Stomach (tissue), 9 donors: ENCODE measurements around the gene DPM3. TPM values are rescaled to one million over a fixed set of nuclear protein-coding genes. Genes with fewer than 3 reads are reported as not detected.

Experiments used
- DNase-seq, 2 donors: peaks; one replicate each; pipeline versions ENCODE4 v3.0.0 to v3.0.0-alpha.2; 2013 to 2019
- H3K27ac ChIP-seq, 5 donors: fragments of 200-600 bp in 4 of 5; sonication (generic) in 4 of 5; one replicate each; pipeline ENCODE4 v1.5.1; 2013 to 2019; ENCODE audit warnings: mild to moderate bottlenecking in 1 of 5, moderate library complexity in 1 of 5
- H3K27me3 ChIP-seq, 3 donors: fragments of 200-600 bp; sonication (generic); one replicate each; pipeline ENCODE4 v1.5.1; 2017 to 2019; ENCODE audit warnings: mixed run types in 1 of 3
- H3K36me3 ChIP-seq, 4 donors: fragments of 200-600 bp; sonication (generic); 1 replicate in 3 of 4; 2 replicates in 1 of 4; pipeline ENCODE4 v1.5.1; 2016 to 2019
- H3K4me1 ChIP-seq, 4 donors: fragments of 200-600 bp; sonication (generic); one replicate each; pipeline ENCODE4 v1.5.1; 2016 to 2019
- H3K4me3 ChIP-seq, 4 donors: fragments of 200-600 bp; sonication (generic) in 3 of 4; one replicate each; pipeline ENCODE4 v1.5.1; 2016 to 2019; ENCODE audit warnings: mild to moderate bottlenecking in 1 of 4
- H3K9me3 ChIP-seq, 4 donors: fragments of 200-600 bp; sonication (generic); one replicate each; pipeline ENCODE4 v1.5.1; 2016 to 2019
- EP300 ChIP-seq: sonication (generic); formaldehyde crosslinking; IDR thresholded peaks from one replicate; pipeline ENCODE4 v1.6.1; 2017; ENCODE audit warnings: antibody characterized with exemption
- POLR2A ChIP-seq, 4 donors: fragments of 450-650 bp; IDR thresholded peaks; one replicate each; pipeline ENCODE4 v1.6.1; 2016; ENCODE audit warnings: antibody characterized with exemption in 4 of 4, control low read depth in 2 of 4, mild to moderate bottlenecking in 1 of 4, moderate library complexity in 1 of 4
- POLR2AphosphoS5 ChIP-seq, 3 donors: sonication (generic); formaldehyde crosslinking; IDR thresholded peaks; one replicate each; pipeline ENCODE4 v1.6.1; 2016; ENCODE audit warnings: antibody characterized with exemption in 3 of 3
- WGBS, 5 donors: extraction: QIAGEN DNeasy Blood & Tissue Kit in 3 of 5; methylation state at CpG; one replicate each; pipeline versions ENCODE4 v1.1.5 to v1.1.7; 2013 to 2018; 5-methylcytosine and 5-hydroxymethylcytosine counted together
- intact Hi-C: fragments of 100-400 bp; cut with DNase I; formaldehyde crosslinking; loops from one replicate; pipeline ENCODE4 v1.15.1; 2023; ENCODE audit warnings: low total_unique reads
- polyA plus RNA-seq, 3 donors: library from polyadenylated mRNA; stranded (reverse); fragments of 200-250 nt; gene quantifications; one replicate each; pipeline ENCODE4 v1.2.3, GENCODE V29; 2013
- total RNA-seq, 5 donors: library from RNA; depleted of rRNA; stranded (reverse); fragments of >200 nt; gene quantifications; one replicate each; pipeline versions ENCODE4 v1.1.0 to v1.2.3, GENCODE V29; 2014 to 2016
- TF ChIP-seq, protein P1 (sequence below), 7 experiments: fragments of 450-650 bp in 4 of 7; fragments of 200-600 bp in 3 of 7; sonication (generic) in 3 of 7; IDR thresholded peaks; one replicate each; pipeline ENCODE4 v1.5.1; 2016 to 2019; ENCODE audit warnings: antibody characterized with exemption in 7 of 7, control low read depth in 2 of 7, mild to moderate bottlenecking in 1 of 7
- donor health status: healthy with polysubstance abuse.
- donor health status: Bipolar disorder and iron deficiency.
- donor health status: healthy.

Gene DPM3
- total and polyA plus RNA-seq, 8 donors, result 13.3 to 301 (median 51.3) TPM; not detected in 1

DNA sequence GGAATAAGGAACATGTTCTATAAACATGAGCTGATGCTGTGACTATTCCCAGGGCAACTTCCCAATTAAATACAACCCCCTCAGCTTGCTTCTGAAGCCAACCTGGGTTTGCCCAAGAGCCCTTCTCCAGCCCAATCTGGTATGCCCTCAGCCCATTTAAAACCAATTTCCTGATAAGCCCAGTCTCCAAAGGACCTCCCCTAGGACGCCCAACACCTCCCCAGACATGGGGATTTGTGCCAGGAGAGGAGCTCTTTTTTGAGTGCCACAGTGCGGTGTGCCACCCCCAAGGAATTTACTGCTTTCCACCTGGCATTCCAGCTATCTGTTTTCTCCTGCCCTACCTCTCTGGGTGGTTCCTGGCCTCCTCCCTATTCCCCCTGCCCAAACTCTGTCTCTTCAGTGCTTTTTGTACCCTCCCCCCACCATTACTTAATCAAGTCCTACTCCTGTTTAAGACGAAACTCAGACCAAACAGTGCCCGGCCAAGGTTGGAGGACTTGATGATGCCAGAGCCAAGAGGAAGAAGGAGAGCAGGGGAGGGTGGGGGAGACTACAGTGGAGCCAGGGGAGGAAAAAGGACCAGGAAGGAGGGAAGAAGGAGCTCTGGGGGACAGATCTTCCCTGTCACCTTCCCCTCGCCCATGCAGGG, 24.1 kb downstream of the DPM3 start:
- peaks cover 0 to 7% (median 0%) of the 10 kb centered on the region in 3 donors for H3K27me3 ChIP-seq
- no peak for DNase-seq
- no peaks in the 10 kb centered on the region for H3K36me3 ChIP-seq
- intact Hi-C loops, result no loop called here
- H3K9me3 ChIP-seq, result no peaks in the 10 kb centered on the region
- WGBS, 5 donors, result 52 to 65% (median 60%) methylated on average over 5 of the region's 5 CpGs
- peaks cover 0 to 10% (median 5%) of the 10 kb centered on the region in 4 donors for H3K4me1 ChIP-seq
- no peak overlapping the region for H3K4me3 ChIP-seq
- TF ChIP-seq POLR2AphosphoS5 (IDR thresholded peaks at IDR 0.05) (no peak), POLR2A (IDR thresholded peaks at IDR 0.05) (no peak), EP300 (no peak)
- TF ChIP-seq, protein P1, sequence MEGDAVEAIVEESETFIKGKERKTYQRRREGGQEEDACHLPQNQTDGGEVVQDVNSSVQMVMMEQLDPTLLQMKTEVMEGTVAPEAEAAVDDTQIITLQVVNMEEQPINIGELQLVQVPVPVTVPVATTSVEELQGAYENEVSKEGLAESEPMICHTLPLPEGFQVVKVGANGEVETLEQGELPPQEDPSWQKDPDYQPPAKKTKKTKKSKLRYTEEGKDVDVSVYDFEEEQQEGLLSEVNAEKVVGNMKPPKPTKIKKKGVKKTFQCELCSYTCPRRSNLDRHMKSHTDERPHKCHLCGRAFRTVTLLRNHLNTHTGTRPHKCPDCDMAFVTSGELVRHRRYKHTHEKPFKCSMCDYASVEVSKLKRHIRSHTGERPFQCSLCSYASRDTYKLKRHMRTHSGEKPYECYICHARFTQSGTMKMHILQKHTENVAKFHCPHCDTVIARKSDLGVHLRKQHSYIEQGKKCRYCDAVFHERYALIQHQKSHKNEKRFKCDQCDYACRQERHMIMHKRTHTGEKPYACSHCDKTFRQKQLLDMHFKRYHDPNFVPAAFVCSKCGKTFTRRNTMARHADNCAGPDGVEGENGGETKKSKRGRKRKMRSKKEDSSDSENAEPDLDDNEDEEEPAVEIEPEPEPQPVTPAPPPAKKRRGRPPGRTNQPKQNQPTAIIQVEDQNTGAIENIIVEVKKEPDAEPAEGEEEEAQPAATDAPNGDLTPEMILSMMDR (IDR thresholded peaks at IDR 0.05), result no peak
- H3K27ac ChIP-seq, result no peak overlapping the region

DNA sequence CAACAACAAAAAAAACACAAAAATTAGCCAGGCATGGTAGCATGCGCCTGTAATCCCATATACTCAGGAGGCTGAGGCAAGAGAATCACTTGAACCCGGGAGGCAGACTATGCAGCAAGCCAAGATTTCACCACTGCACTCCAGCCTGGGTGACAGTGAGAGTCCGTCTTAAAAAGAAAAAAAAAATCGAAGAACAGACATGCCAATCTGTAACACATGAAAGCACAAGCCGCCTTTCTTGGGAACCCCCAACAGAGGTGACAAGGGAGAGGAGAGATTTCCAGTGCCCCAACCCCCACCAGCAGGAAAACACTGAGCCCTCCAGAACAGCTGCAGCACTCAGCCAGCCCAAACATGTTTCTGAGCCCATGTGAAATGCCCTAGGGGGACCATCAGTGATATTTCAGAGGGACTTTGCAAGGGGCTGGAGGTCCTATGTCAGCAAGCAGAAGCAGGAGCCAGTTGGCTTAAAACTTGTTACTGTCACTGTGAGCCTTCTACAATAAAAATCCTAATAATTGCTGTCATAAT, 26.8 kb downstream of the DPM3 start:
- H3K36me3 ChIP-seq, result no peaks in the 10 kb centered on the region
- no peak overlapping the region for H3K4me3 ChIP-seq
- no peaks in the 10 kb centered on the region for H3K9me3 ChIP-seq
- H3K27ac ChIP-seq, result no peak overlapping the region
- no peak for DNase-seq
- peaks cover 0 to 7% (median 0%) of the 10 kb centered on the region in 3 donors for H3K27me3 ChIP-seq
- 70 to 79% (median 76%) methylated on average over 5 of the region's 5 CpGs for WGBS, 5 donors
- intact Hi-C loops, result no loop called here
- TF ChIP-seq POLR2AphosphoS5 (IDR thresholded peaks at IDR 0.05), result no peak
- TF ChIP-seq, protein P1 (IDR thresholded peaks at IDR 0.05), result no peak
- no peaks in the 10 kb centered on the region for H3K4me1 ChIP-seq

DNA sequence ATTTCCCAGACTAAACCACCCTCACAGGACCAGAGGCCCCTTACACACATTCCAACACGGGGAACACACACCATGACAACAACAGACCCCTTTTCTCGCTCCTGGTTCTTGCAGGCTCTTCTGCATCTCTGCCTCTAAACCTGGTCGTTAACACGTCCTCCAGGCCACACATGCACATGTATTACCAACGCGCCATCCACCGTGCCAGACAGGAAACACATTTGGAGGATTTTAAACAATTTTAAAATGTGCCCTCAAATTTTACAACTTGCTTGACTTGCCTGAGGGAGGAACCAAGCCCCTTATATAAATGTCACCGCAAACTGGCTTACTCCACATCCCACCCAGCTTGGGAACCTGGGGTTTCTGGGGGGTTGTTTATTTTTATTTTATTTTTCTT, 29.5 kb downstream of the DPM3 start:
- 74 to 82% (median 75%) methylated on average over 8 of the region's 8 CpGs for WGBS, 5 donors
- H3K27me3 ChIP-seq, result no peaks in the 10 kb centered on the region
- H3K4me3 ChIP-seq, result no peak overlapping the region
- no peaks in the 10 kb centered on the region for H3K36me3 ChIP-seq
- TF ChIP-seq POLR2AphosphoS5 (IDR thresholded peaks at IDR 0.05), result no peak
- H3K9me3 ChIP-seq, result no peaks in the 10 kb centered on the region
- H3K27ac ChIP-seq, result no peak overlapping the region
- peaks cover 0 to 4% (median 2%) of the 10 kb centered on the region in 4 donors for H3K4me1 ChIP-seq
- intact Hi-C loops, result no loop called here
- no peak for DNase-seq

DNA sequence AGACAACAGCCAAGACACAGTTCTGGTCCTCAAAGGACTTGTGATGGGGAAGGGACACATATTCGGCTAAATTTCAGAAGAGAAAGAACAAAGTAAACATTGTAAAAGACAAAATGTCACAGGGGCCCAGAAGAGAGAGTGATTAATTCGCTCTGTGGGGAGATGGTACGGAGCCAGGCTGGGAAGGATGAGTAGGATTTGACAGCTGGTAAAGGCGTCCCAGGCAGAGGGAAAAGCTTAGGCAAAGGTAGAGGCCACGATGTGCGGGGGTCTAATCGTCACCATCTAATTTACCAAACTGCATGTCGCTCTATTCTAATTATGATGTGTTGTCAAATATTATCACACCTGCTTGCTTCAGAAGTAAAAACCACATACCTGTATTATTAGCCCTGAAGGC, 29.9 kb downstream of the DPM3 start:
- no peaks in the 10 kb centered on the region for H3K9me3 ChIP-seq
- intact Hi-C loops, result no loop called here

More for the DNA sequence above, 29.9 kb downstream of the DPM3 start:
- TF ChIP-seq EP300 (no peak), POLR2AphosphoS5 (IDR thresholded peaks at IDR 0.05) (no peak), POLR2A (IDR thresholded peaks at IDR 0.05) (no peak)
- TF ChIP-seq, protein P1 (IDR thresholded peaks at IDR 0.05), result no peak
- Histone ChIP-seq H3K27me3 (no peaks in the 10 kb centered on the region), H3K4me3 (no peak overlapping the region), H3K4me1 (peaks cover 0 to 8% (median 6%) of the 10 kb centered on the region in 4 donors), H3K27ac (no peak overlapping the region), H3K36me3 (no peaks in the 10 kb centered on the region)
- WGBS, 5 donors, result 83 to 90% (median 85%) methylated on average over 8 of the region's 8 CpGs
- DNase-seq, result no peak
